Choroid plexus epithelial cell (primary cell): ENCODE data around the gene CLBA1.
A peak's percentile ranks its signal among the peaks of the same experiment; 100 is the strongest.

Source experiments
- DNase-seq: peaks from one replicate; pipeline ENCODE4 v3.0.0-alpha.2; 2010; ENCODE audit warnings: low read depth
- H3K4me3 ChIP-seq: 2 replicates; pipeline ENCODE4 v1.5.1; 2011; ENCODE audit warnings: low read depth, mild to moderate bottlenecking, control low read depth, low read length, moderate library complexity
- TF ChIP-seq, protein P1 (sequence below): conservative IDR thresholded peaks from 2 replicates; pipeline ENCODE4 v1.5.1; 2011; ENCODE audit warnings: low read depth, mild to moderate bottlenecking, control low read depth, inconsistent platforms, low read length, moderate library complexity

The CLBA1 gene

DNA sequence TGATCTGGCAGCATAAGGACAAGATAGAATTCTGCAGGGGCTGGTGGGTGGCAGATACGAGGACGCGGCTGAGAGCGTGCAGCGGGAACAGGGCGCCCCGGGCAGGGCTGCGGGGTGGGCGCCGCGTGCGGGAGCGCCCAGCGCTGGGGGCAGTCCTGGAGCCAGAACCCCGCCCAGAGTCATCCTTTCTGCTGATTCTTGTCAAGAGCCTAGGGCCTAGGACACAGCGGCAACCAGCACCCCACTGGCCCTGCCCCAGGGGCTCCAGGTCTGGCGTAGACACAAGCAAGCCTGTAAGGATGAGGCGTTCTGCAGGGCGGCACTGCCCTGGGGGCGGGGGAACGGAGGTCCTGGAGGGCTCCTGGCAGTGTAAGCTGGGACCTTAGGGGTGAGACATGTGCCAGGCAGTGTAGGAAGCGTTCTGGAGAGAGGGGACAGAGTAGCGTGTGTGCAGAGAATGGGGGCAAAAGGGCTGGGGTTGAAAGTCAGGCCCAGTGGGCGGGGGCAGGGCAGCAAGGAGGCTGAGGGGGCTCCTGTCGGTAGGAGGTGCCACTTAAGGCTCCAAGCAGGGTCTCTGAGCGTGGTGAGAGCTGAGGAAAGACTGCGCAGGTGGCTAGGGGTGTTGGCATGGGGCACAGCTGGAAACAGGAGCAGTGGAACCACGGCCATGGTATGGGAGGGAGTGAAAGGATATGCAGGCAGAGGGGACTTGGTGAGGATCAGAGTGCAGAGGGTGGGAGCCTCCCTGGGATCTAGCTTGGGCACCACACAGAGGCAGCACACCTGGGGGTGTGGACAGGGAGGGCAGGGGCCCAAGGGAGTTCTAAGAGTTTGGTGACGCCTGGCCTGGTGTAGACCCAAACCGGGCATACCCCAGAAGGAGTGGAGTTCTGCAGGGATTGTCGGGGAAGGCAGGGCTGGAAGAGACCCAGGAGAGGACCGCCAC is 6.6 kb upstream of the CLBA1 start:
- TF ChIP-seq, protein P1, sequence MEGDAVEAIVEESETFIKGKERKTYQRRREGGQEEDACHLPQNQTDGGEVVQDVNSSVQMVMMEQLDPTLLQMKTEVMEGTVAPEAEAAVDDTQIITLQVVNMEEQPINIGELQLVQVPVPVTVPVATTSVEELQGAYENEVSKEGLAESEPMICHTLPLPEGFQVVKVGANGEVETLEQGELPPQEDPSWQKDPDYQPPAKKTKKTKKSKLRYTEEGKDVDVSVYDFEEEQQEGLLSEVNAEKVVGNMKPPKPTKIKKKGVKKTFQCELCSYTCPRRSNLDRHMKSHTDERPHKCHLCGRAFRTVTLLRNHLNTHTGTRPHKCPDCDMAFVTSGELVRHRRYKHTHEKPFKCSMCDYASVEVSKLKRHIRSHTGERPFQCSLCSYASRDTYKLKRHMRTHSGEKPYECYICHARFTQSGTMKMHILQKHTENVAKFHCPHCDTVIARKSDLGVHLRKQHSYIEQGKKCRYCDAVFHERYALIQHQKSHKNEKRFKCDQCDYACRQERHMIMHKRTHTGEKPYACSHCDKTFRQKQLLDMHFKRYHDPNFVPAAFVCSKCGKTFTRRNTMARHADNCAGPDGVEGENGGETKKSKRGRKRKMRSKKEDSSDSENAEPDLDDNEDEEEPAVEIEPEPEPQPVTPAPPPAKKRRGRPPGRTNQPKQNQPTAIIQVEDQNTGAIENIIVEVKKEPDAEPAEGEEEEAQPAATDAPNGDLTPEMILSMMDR, result no peak
- DNase-seq, result no peak
- peak overlapping the region; percentile 43 for H3K4me3 ChIP-seq

GRCh38 chr14:104979758-104980610 is 5.6 kb upstream of the CLBA1 start:
- TF ChIP-seq, protein P1, result no peak
- peak; percentile 42 for DNase-seq

GRCh38 chr14:104980611-104981531 is 4.7 kb upstream of the CLBA1 start:
- TF ChIP-seq, protein P1, result no peak

More at GRCh38 chr14:104979758-104980610, 5.6 kb upstream of the CLBA1 start:
- no peak overlapping the region for H3K4me3 ChIP-seq

GRCh38 chr14:104981699-104982541 is 3.7 kb upstream of the CLBA1 start:
- DNase-seq, result no peak
- TF ChIP-seq, protein P1, result no peak
- no peak overlapping the region for H3K4me3 ChIP-seq

More at GRCh38 chr14:104980611-104981531, 4.7 kb upstream of the CLBA1 start:
- DNase-seq, result no peak
- no peak overlapping the region for H3K4me3 ChIP-seq

GRCh38 chr14:104982548-104983230 is 2.9 kb upstream of the CLBA1 start:
- TF ChIP-seq, protein P1, result no peak
- no peak for DNase-seq
- H3K4me3 ChIP-seq, result no peak overlapping the region
